SK-MEL-5 (cell line): ENCODE data around the gene MTRR. TPM values are rescaled to one million over a fixed set of nuclear protein-coding genes. Genes with fewer than 3 reads are reported as not detected.

ENCODE experiments used
- DNase-seq: peaks from one replicate; pipeline ENCODE4 v3.0.0-alpha.2; 2016; ENCODE audit warnings: low read depth, low spot score
- in situ Hi-C: cut with HindIII; loops from 2 replicates; pipeline ENCODE4 v1.10.0; 2016; ENCODE audit warnings: low sequenced_read_pairs, high pct_unique_total_duplicates, low pct_unique_long_range_greater_than_20kb
- total RNA-seq: library from RNA; depleted of rRNA; stranded (reverse); fragments of >200 nt; shearing (Covaris generic); gene quantifications from 2 replicates; pipeline ENCODE4 v1.2.3, GENCODE V29; 2014; rRNA removed

MTRR gene
- total RNA-seq, 1 experiment from 2014 or later, result 86.7 TPM

- in situ Hi-C loops, result no loop called here
- no peak for DNase-seq
These were observed 48.5 kb downstream of the MTRR start for GRCh38 chr5:7917130-7918123.

- no peak for DNase-seq
- in situ Hi-C loops, result no loop called here
These were observed 57.2 kb downstream of the MTRR start for GRCh38 chr5:7925961-7926695.

- DNase-seq, result no peak
- in situ Hi-C loops, result no loop called here
These were observed 57.8 kb downstream of the MTRR start for GRCh38 chr5:7926720-7927119.

GRCh38 chr5:7927466-7928375 lies 58.8 kb downstream of the MTRR start:
- in situ Hi-C loops, result no loop called here
- DNase-seq, result peak; percentile 89

- DNase-seq, result no peak
- in situ Hi-C loops, result no loop called here
These were observed 61.1 kb downstream of the MTRR start for GRCh38 chr5:7930011-7930410.

GRCh38 chr5:7941692-7942091 lies 72.7 kb downstream of the MTRR start:
- in situ Hi-C loops, result no loop called here

GRCh38 chr5:7947301-7947700 lies 78.4 kb downstream of the MTRR start:
- in situ Hi-C loops, result no loop called here
- DNase-seq, result no peak

More at GRCh38 chr5:7941692-7942091, 72.7 kb downstream of the MTRR start:
- no peak for DNase-seq

Other genes starting within 250 kb of the MTRR start
- gene CFAP90, start 18.0 kb upstream of the MTRR start, total RNA-seq, result 0.16 TPM in 1 of 2 replicates, not detected in the other
- gene FASTKD3, start 117 bp upstream of the MTRR start, total RNA-seq, result 33.6 and 35.1 TPM in 2 replicates